ENCODE measurements around the gene AFG3L2. TPM values are rescaled to one million over a fixed set of nuclear protein-coding genes. Genes with fewer than 3 reads are reported as not detected.

The AFG3L2 gene
- total RNA-seq (2022; extraction: Qiagen RNA extraction): 36.0 to 54.2 TPM (median 38.0 TPM) in 5 replicates

DNA sequence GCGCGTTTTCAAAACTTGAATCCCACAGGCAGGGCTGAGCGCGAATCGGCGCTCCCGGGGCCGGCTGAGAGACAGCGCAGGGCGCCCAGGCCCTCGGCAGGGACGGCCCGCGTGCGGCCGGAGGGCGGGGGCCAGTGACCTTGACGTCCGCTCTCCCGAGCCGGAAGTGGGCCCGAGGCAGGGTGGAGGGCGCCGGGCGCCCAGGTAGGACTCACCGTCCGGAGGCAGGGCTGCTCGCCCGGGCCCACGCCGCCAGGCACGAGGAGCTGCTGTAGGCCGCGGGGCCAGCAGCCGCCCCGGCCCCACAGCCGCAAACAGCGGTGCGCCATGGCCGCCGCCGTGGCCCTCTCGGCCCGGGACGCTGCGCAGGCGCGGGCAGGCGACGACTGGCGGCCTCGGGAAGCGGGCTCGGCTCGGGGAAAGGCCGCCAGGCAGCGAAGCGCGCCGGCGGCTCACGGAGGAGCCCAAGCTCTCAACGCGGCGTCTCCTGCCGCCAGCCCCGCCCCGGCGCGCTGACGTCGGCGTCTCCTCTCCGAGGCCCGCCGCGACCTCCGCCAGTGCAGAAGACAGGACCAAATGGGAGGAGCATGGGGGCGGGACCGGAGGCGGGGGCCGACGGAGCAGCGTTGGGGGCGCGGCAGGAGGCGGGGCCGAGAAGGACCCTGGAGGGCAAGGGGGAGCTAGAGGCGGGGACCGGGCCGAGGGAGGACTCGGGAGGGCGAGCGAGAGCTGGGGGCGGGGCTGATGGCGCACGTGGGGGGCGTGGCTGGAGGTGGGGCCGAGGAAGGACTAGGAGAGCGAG is at the start of gene AFG3L2:
Gene AFG3L2 (minus strand): TSS at position 474 of the 802 bp plus-strand sequence. CDS start 145 bp downstream, at position 329.

DNA sequence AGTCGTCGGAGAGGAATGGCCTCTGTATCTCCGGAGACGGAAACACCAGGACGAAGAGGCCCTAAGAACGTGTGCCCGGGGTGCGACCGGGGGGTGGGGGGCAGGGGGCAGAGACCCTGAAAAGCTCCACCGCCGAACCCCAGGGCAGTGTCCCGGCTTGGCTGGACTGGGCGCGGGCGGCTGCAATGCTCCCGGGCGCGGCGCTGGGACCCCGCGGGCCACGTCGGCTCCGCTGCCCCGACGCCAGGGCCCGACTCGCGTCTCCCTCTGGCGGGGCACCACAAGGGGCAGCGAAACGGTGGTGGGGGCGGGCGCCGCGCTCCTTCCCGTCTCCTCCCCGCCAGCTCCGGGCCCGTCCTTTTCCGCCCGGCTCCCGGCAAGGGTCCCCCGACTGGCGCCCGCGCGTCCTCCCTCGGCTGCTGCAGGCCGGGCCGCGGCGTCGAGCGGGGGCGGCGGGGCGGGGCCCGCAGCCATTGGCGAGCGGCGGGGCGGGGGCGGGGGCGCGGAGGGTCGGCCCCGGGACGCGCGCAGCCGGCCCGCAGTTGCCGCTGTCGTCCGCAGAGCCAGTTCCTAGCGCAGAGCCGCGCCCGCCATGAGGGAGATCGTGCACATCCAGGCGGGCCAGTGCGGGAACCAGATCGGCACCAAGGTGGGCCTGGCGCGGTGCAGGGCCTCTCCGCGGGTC is 69.2 kb downstream of the AFG3L2 start, which contains the start of gene TUBB6:
Gene TUBB6 (plus strand): TSS at position 541 of the 685 bp plus-strand sequence. CDS start 52 bp downstream, at position 593.

Other genes with a start within 250 kb of the AFG3L2 start
- gene CIDEA, start 122.9 kb downstream of the AFG3L2 start, total RNA-seq (2022; extraction: Qiagen RNA extraction): not detected in 5 replicates
- 191 to 219 TPM (median 200 TPM) in 5 replicates for gene TUBB6, start 69.0 kb downstream of the AFG3L2 start, total RNA-seq (2022; extraction: Qiagen RNA extraction)
- gene PRELID3A, start 30.7 kb upstream of the AFG3L2 start, total RNA-seq (2022; extraction: Qiagen RNA extraction): 5.6 to 7.6 TPM (median 5.9 TPM) in 5 replicates